Stimulated activated CD8-positive, alpha-beta memory T cell treated with anti-CD3 and anti-CD28 coated beads, Interleukin-2, amount 100 ng/mL, for 1 hour (primary cell): ENCODE data around the gene DCTPP1.
"Not testable (repeated sequence)": the region's sequence is repeated elsewhere in the genome, so short reads cannot be mapped to it uniquely, and the experiment has no call there.

Experiments used
- DNase-seq, 2 donors: peaks; one replicate each; pipeline ENCODE4 v3.0.0-alpha.2; 2020; ENCODE audit warnings: low read depth in 2 of 2

DCTPP1 gene

DNA sequence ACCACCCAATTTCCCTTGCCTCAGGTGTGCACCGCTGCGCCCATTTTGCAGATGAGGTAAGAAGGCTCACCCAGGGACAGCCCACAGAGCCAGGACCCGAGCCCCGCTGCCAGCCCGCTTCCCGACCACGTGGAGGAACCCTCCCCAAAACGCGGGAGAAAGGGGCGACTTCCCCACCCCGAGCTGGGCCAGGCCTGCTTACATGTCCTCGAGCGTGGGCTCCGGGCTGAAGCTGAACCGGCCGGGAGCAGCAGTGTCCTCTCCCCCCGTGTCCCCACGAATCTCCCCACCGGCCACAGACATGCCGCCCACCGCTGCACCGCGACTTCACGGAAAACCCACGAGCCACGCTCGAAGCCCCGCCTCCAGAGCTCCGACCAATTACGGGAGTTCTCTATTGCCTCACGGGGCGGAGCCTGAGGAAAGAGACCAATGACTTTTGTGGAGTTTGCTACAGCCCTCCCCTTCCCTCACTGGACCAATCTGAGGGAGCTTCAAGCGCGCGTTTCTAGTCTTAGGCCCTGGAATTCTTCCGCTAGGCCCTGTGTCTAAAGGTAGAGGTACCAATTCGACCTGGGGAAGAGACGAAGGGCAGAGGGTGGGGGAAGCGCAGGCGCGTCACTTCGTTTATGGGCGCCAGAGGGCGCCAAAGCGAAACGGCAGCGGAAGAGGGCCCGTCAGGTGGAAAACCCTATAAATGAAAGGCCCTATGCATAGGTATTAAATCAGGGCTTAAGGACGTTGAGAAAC lies at the start of gene DCTPP1:
DCTPP1 (minus strand) TSS at position 353 of the 750 bp plus-strand sequence; CDS start at position 303, 50 bp downstream.
- DNase-seq, result peak; percentile 85 to 92

DNA sequence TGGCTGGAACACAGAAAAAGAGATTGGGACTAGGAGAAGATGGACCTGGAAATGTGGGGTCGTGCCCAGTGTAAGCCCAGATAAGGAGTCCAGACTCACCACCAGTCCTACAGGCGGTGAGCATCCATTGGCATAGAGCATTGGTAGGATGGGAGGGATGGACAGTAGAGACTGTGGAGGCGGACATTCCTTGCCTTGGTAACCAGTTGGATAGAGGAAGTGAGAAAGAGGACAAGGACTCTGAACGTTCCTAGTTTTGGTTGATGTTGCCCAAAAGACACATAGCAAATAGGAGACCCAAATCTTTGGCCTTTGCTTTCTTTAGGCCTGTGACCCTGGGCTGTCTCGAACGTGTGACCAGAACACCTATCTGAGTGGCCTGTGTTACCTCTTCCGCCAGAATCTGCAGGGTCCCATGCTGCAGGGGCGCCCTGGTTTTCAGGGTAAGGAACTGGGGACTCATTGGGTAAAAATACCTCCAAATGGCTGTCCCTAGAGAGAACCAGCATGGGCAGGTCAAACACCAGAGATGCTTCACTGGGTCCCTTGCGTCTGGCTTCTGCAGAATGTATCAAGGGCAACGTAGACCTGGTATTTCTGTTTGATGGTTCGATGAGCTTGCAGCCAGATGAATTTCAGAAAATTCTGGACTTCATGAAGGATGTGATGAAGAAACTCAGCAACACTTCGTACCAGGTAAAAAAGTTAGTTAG lies 49.1 kb upstream of the DCTPP1 start:
- no peak for DNase-seq

DNA sequence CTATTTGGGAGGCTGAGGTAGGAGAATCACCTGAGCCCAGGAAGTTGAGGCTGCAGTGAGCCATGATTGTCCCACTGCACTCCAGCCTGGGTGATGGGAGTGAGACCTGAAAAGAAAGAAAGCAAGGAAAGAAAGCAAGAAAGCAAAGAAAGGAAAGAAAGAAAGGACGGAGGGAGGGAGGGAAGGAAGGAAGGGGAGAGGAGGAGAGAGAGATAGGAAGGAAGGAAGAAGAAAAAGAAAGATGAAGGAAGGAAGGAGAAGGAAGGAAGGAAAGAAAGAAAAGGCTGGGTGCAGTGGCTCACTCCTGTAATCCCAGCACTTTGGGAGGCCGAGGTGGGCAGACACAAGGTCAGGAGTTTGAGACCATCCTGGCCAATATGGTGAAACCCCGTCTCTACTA lies 47.9 kb upstream of the DCTPP1 start:
- DNase-seq, result not testable (repeated sequence)

GRCh38 chr16:30476991-30477390 lies 47.2 kb upstream of the DCTPP1 start:
- no peak for DNase-seq

DNA sequence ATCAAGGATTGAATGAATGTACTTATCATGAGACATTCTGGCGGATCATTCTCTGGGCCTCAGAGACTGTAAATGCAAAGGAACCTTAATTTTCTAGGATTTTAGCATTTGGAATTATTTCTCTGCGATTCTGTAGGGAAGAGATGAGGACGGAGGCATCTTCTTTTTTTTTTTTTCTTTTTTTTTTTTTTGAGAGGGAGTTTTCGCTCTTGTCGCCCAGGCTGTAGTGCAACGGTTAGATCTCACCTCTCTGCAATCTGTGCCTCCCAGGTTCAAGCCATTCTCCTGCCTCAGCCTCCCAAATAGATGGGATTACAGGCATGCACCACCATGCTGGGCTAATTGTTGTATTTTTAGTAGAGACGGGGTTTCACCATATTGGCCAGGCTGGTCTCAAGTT lies 44.9 kb upstream of the DCTPP1 start:
- DNase-seq, result no peak

DNA sequence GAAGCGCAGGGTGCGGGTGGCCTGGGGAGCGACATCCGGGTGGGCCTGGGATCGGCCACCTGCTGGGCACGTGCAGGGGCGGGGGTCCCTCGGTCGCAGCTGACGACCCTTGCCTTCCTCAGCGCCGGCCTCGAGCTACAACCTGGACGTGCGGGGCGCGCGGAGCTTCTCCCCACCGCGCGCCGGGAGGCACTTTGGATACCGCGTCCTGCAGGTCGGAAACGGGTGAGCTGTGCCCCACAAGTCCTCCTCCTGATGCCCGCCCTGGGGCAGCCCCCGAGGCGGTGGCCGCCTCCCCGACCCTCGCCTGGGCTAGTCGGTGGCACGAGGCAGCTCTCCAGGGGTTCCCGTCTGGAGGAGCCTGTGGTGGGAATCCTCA lies 44.2 kb upstream of the DCTPP1 start:
- DNase-seq, result no peak

- peak in 1 of 2 donors; percentile 26 for DNase-seq
These were observed 43.6 kb upstream of the DCTPP1 start for GRCh38 chr16:30473231-30474073.

GRCh38 chr16:30472328-30472942 lies 42.6 kb upstream of the DCTPP1 start, which contains the start of gene ITGAL:
ITGAL (plus strand) TSS chr16:30472742; CDS start chr16:30472838, 96 bp downstream.
- peak; percentile 56 to 64 for DNase-seq

DNA sequence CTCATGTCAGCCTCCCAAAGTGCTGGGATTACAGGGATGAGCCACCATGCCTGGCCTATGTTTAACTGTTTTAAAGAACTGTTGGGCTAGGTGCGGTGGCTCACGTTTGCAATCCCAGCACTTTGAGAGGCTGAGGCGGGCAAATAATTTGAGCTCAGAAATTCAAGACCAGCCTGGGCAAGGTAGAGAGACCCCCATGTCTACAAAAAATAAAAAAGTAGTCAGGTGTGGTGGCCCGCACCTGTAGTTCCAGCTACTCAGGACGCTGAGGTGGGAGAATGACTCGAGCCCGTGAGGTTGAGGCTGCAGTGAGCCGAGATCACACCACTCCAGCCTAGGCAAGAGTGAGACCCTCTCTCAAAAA lies 40.8 kb upstream of the DCTPP1 start:
- no peak for DNase-seq

DNA sequence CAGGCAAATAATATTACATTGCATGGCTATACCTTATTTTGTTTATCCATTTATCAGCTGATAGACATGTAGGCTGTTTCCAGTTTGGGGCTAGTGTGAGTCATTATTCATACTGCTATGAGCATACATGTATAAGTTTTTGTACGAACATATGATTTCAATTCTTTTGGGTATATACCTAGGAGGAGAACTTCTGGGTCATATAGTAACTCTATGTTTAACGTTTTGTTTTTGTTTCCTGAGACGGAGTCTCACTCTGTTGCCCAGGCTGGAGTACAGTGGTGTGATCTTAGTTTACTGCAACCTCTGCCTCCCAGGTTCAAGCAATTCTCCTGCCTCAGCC lies 40.3 kb upstream of the DCTPP1 start:
- no peak for DNase-seq

GRCh38 chr16:30464078-30464477 lies 34.2 kb upstream of the DCTPP1 start:
- no peak for DNase-seq

DNA sequence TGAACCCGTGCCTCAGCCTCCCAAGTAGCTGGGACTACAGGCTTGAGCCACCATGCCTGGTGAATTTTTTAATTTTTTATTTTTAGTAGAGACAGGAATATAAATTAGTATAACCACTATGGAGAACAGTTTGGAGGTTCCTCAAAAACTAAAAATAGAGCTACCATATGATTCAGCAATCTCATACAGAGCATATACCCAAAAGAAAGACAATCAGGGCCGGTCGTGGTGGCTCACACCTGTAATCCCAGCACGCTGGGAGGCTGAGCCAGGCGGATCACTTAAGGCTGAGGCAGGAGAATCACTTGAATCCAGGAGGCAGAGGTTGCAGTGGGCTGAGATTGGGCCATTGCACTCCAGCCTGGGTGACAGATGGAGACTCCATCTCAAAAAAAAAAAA lies 31.6 kb upstream of the DCTPP1 start:
- not testable (repeated sequence) for DNase-seq

GRCh38 chr16:30459456-30459855 lies 29.6 kb upstream of the DCTPP1 start:
- no peak for DNase-seq

GRCh38 chr16:30458561-30459394 lies 28.9 kb upstream of the DCTPP1 start:
- DNase-seq, result peak; percentile 44 to 57

- no peak for DNase-seq
These were observed 28.1 kb upstream of the DCTPP1 start for GRCh38 chr16:30457743-30458560.

- DNase-seq, result no peak
These were observed 27.4 kb upstream of the DCTPP1 start for GRCh38 chr16:30457256-30457655.

- no peak for DNase-seq
These were observed 26.5 kb upstream of the DCTPP1 start for GRCh38 chr16:30456302-30456701.

- DNase-seq, result not testable (repeated sequence)
These were observed 23.1 kb upstream of the DCTPP1 start for GRCh38 chr16:30452709-30453580.

DNA sequence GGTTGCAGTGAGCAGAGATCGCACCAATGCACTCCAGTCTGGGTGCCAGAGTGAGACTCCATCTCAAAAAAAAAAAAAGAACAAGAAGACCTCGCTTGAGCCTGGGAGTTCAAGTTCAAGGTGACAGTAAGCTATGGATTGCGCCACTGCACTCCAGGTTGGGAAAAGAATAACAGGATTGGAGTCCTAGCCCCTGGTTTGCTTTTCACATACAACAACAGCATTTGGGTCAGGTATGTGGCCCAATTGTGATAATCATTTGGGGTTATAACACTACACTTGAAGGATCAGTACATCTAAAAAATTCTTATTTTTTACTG lies 19.2 kb upstream of the DCTPP1 start:
- no peak for DNase-seq
